Measurements from ENCODE around the gene TRIM47. TPM values are rescaled to one million over a fixed set of nuclear protein-coding genes. Genes with fewer than 3 reads are reported as not detected.

The TRIM47 gene
- total and polyA plus RNA-seq, 2 experiments from 2014 or later = 13.0 to 36.9 TPM

- Histone ChIP-seq H3K9me2 (replicated peaks; ENCODE audit: insufficient read depth) (no peaks in the 10 kb centered on the region), H3K4me3 (no peak overlapping the region), H3K36me3 (replicated peaks; ENCODE audit: insufficient read depth, low read depth) (no peaks in the 10 kb centered on the region), H3K79me2 (peaks cover 32% of the 10 kb centered on the region), H3K27ac (no peak overlapping the region), H3K27me3 (no peaks in the 10 kb centered on the region), H4K20me1 (ENCODE audit: insufficient read depth, poor library complexity, severe bottlenecking) (no peaks in the 10 kb centered on the region), H3K9me3 (ENCODE audit: low read depth) (no peaks in the 10 kb centered on the region), H3K4me1 (ENCODE audit: insufficient read depth) (peaks cover 17% of the 10 kb centered on the region), H2AFZ (no peak overlapping the region), H3K4me2 (no peak overlapping the region)
- TF ChIP-seq EZH2 (IDR thresholded peaks at IDR 0.05; ENCODE audit: borderline replicate concordance) = no peak
- no peak for TF ChIP-seq CTCF (IDR thresholded peaks at IDR 0.05; ENCODE audit: poor library complexity)
- WGBS (ENCODE audit: low lambda C conversion rate, missing lambda C conversion rate) = 95% methylated on average over 23 of the region's 23 CpGs
- DNase-seq (ENCODE audit: low spot score) = no peak
These were observed 21.5 kb upstream of the TRIM47 start for GRCh38 chr17:75899767-75900468.

- no peak overlapping the region for H3K4me3 ChIP-seq
- no peaks in the 10 kb centered on the region for H3K9me3 ChIP-seq (ENCODE audit: low read depth)
- H3K79me2 ChIP-seq = peaks cover 34% of the 10 kb centered on the region
- peaks cover 17% of the 10 kb centered on the region for H3K4me1 ChIP-seq (ENCODE audit: insufficient read depth)
- TF ChIP-seq CTCF (IDR thresholded peaks at IDR 0.05; ENCODE audit: poor library complexity) (no peak), EZH2phosphoT487 (IDR thresholded peaks at IDR 0.05; ENCODE audit: low read depth, severe bottlenecking, unreplicated experiment) (no peak), EZH2 (IDR thresholded peaks at IDR 0.05; ENCODE audit: borderline replicate concordance) (no peak)
- no peak for DNase-seq (ENCODE audit: low spot score)
- H3K36me3 ChIP-seq (replicated peaks; ENCODE audit: insufficient read depth, low read depth) = no peaks in the 10 kb centered on the region
- H3K27ac ChIP-seq = no peak overlapping the region
- no peaks in the 10 kb centered on the region for H4K20me1 ChIP-seq (ENCODE audit: insufficient read depth, poor library complexity, severe bottlenecking)
- no peaks in the 10 kb centered on the region for H3K27me3 ChIP-seq
- no peak overlapping the region for H2AFZ ChIP-seq
- no peak overlapping the region for H3K4me2 ChIP-seq
- 95% methylated on average over 12 of the region's 13 CpGs for WGBS (ENCODE audit: low lambda C conversion rate, missing lambda C conversion rate)
- H3K9me2 ChIP-seq (replicated peaks; ENCODE audit: insufficient read depth) = no peaks in the 10 kb centered on the region
These were observed 21.0 kb upstream of the TRIM47 start for GRCh38 chr17:75899353-75899752.

- TF ChIP-seq EZH2 (IDR thresholded peaks at IDR 0.05; ENCODE audit: borderline replicate concordance) = no peak
- no peak overlapping the region for H3K4me2 ChIP-seq
- H3K27me3 ChIP-seq = no peaks in the 10 kb centered on the region
- no peaks in the 10 kb centered on the region for H4K20me1 ChIP-seq (ENCODE audit: insufficient read depth, poor library complexity, severe bottlenecking)
- no peak overlapping the region for H3K4me3 ChIP-seq
- WGBS (ENCODE audit: low lambda C conversion rate, missing lambda C conversion rate) = 96% methylated on average over 15 of the region's 16 CpGs
- H3K9me2 ChIP-seq (replicated peaks; ENCODE audit: insufficient read depth) = no peaks in the 10 kb centered on the region
- H3K36me3 ChIP-seq (replicated peaks; ENCODE audit: insufficient read depth, low read depth) = no peaks in the 10 kb centered on the region
- no peak overlapping the region for H3K27ac ChIP-seq
- H3K4me1 ChIP-seq (ENCODE audit: insufficient read depth) = peaks cover 14% of the 10 kb centered on the region
- no peak overlapping the region for H2AFZ ChIP-seq
- H3K9me3 ChIP-seq (ENCODE audit: low read depth) = no peaks in the 10 kb centered on the region
- peaks cover 29% of the 10 kb centered on the region for H3K79me2 ChIP-seq
- no peak for DNase-seq (ENCODE audit: low spot score)
These were observed 20.4 kb upstream of the TRIM47 start for GRCh38 chr17:75898791-75899190.

GRCh38 chr17:75898065-75898464, 19.7 kb upstream of the TRIM47 start:
- Histone ChIP-seq H4K20me1 (ENCODE audit: insufficient read depth, poor library complexity, severe bottlenecking) (no peaks in the 10 kb centered on the region), H3K9me2 (replicated peaks; ENCODE audit: insufficient read depth) (no peaks in the 10 kb centered on the region), H2AFZ (no peak overlapping the region), H3K27ac (no peak overlapping the region), H3K9me3 (ENCODE audit: low read depth) (no peaks in the 10 kb centered on the region), H3K79me2 (peaks cover 22% of the 10 kb centered on the region), H3K4me2 (no peak overlapping the region), H3K36me3 (replicated peaks; ENCODE audit: insufficient read depth, low read depth) (no peaks in the 10 kb centered on the region), H3K4me3 (no peak overlapping the region), H3K4me1 (ENCODE audit: insufficient read depth) (peaks cover 11% of the 10 kb centered on the region), H3K27me3 (no peaks in the 10 kb centered on the region)
- DNase-seq (ENCODE audit: low spot score) = no peak
- 94% methylated on average over 8 of the region's 8 CpGs for WGBS (ENCODE audit: low lambda C conversion rate, missing lambda C conversion rate)
- no peak for TF ChIP-seq EZH2phosphoT487 (IDR thresholded peaks at IDR 0.05; ENCODE audit: low read depth, severe bottlenecking, unreplicated experiment)
- TF ChIP-seq EZH2 (IDR thresholded peaks at IDR 0.05; ENCODE audit: borderline replicate concordance) = no peak
- no peak for TF ChIP-seq CTCF (IDR thresholded peaks at IDR 0.05; ENCODE audit: poor library complexity)

Data from hepatocyte (in vitro differentiated cells).